A549 (cell line): Measurements from ENCODE around the gene ACAD9. TPM values are rescaled to one million over a fixed set of nuclear protein-coding genes. Genes with fewer than 3 reads are reported as not detected.
"Not testable (repeated sequence)": the region's sequence is repeated elsewhere in the genome, so short reads cannot be mapped to it uniquely, and the experiment has no call there.

Experiments
- ATAC-seq, 2 experiments: fragments of 200-7000 bp in 1 of 2; fragments of >200 bp in 1 of 2; cut with Nextera tagmentation in 1 of 2; cut with Tn5 transposase in 1 of 2; 3 replicates each; pipeline versions ENCODE4 v1.8.0 to v1.9.1; 2018 to 2020; ENCODE audit warnings: mild to moderate bottlenecking in 1 of 2, moderate library complexity in 1 of 2
- CTCF ChIA-PET: fragments of 300-600 bp; sonication (Branson Sonifier 250); formaldehyde crosslinking; extraction: SDS; loops from one replicate; lab custom pipeline; 2021; ENCODE audit warnings: antibody characterized with exemption, inconsistent platforms; lab: Yijun Ruan, JAX
- POLR2A ChIA-PET: fragments of 350-600 bp; formaldehyde crosslinking; extraction: SDS; loops from one replicate; lab custom pipeline; 2021; ENCODE audit warnings: antibody characterized with exemption, inconsistent platforms; lab: Yijun Ruan, JAX
- DNase-seq, 2 experiments: peaks; one replicate each; pipeline versions ENCODE4 v3.0.0 to v3.0.0-alpha.2; 2011 to 2016; ENCODE audit warnings: low read depth in 1 of 2, low spot score in 1 of 2
- FAIRE-seq: peaks from 2 replicates; lab custom pipeline; 2011; peaks lifted over from hg19 to GRCh38; lab: Jason Lieb, UNC
- H3K27ac ChIP-seq, 2 experiments: fragments of >200 bp; sonication (Bioruptor Twin); formaldehyde crosslinking; 3 replicates each; pipeline ENCODE4 v1.5.1; 2016 to 2017
- H3K4me1 ChIP-seq: fragments of >200 bp; sonication (Bioruptor Twin); formaldehyde crosslinking; 3 replicates; pipeline ENCODE4 v1.6.1; 2016
- H3K4me2 ChIP-seq: fragments of >200 bp; sonication (Bioruptor Twin); formaldehyde crosslinking; 3 replicates; pipeline ENCODE4 v1.6.1; 2016
- H3K4me3 ChIP-seq: fragments of >200 bp; sonication (Bioruptor Twin); formaldehyde crosslinking; 3 replicates; pipeline ENCODE4 v1.5.1; 2016
- H3K9me3 ChIP-seq: fragments of >200 bp; sonication (Bioruptor Twin); formaldehyde crosslinking; 3 replicates; pipeline ENCODE4 v1.6.1; 2016
- BHLHE40 ChIP-seq: IDR thresholded peaks from 2 replicates; pipeline ENCODE4 v1.6.1; 2012; ENCODE audit warnings: low read depth, low read length, inconsistent platforms
- EHMT2 ChIP-seq: fragments of 200-600 bp; sonication (generic); IDR thresholded peaks from 2 replicates; pipeline ENCODE4 v1.6.1; 2016; ENCODE audit warnings: antibody characterized with exemption, low read depth, mild to moderate bottlenecking, moderate library complexity
- GATA3 ChIP-seq: IDR thresholded peaks from 2 replicates; pipeline ENCODE4 v1.6.1; 2012; ENCODE audit warnings: borderline replicate concordance
- JUNB ChIP-seq: fragments of >200 bp; sonication (Bioruptor Twin); formaldehyde crosslinking; IDR thresholded peaks from 2 replicates; pipeline ENCODE4 v1.6.1; 2016
- KDM1A ChIP-seq: fragments of 200-600 bp; sonication (generic); IDR thresholded peaks from 2 replicates; pipeline ENCODE4 v1.6.1; 2016; ENCODE audit warnings: low read depth, mild to moderate bottlenecking
- MYC ChIP-seq: IDR thresholded peaks from 2 replicates; pipeline ENCODE4 v1.6.1; 2012; ENCODE audit warnings: mild to moderate bottlenecking, inconsistent platforms, low read length, improper control_type of control experiment, borderline replicate concordance
- NFE2L2 ChIP-seq: fragments of 150-350 bp; conservative IDR thresholded peaks from 2 replicates; pipeline ENCODE4 v1.6.1; 2014; ENCODE audit warnings: low read length
- PHF8 ChIP-seq: fragments of 200-600 bp; sonication (generic); IDR thresholded peaks from 2 replicates; pipeline ENCODE4 v1.6.1; 2016; ENCODE audit warnings: low read depth, mild to moderate bottlenecking, antibody characterized with exemption, moderate library complexity, borderline replicate concordance
- POLR2A ChIP-seq: IDR thresholded peaks from 2 replicates; pipeline ENCODE4 v1.6.1; 2012; ENCODE audit warnings: mild to moderate bottlenecking, low read length
- RFX5 ChIP-seq: fragments of 450-650 bp; IDR thresholded peaks from 2 replicates; pipeline ENCODE4 v1.7.1; 2014; ENCODE audit warnings: antibody characterized with exemption, mild to moderate bottlenecking, moderate library complexity
- SMC3 ChIP-seq: fragments of >200 bp; sonication (Bioruptor Twin); formaldehyde crosslinking; IDR thresholded peaks from 3 replicates; pipeline ENCODE4 v1.6.1; 2018; ENCODE audit warnings: inconsistent platforms
- SREBF2 ChIP-seq: fragments of 450-650 bp; IDR thresholded peaks from 2 replicates; pipeline ENCODE4 v1.6.1; 2014; ENCODE audit warnings: mild to moderate bottlenecking, moderate library complexity
- ZNF302 ChIP-seq: fragments of 250-450 bp; sonication (Bioruptor Pico); IDR thresholded peaks from 2 replicates; pipeline ENCODE4 v1.9.0; 2021; ENCODE audit warnings: inconsistent platforms, mild to moderate bottlenecking, moderate library complexity
- WGBS: methylation state at CpG from one replicate; pipeline ENCODE4 v1.1.6; 2017; ENCODE audit errors: missing lambda C conversion rate; 5-methylcytosine and 5-hydroxymethylcytosine counted together
- polyA plus RNA-seq, 4 experiments: library from polyadenylated mRNA; depleted of rRNA in 3 of 4; stranded (reverse); fragments of >200 nt; fragmentation: RNase III in 1 of 4; extraction: RNeasy Plus Mini Kit Qiagen cat#74134 plus additional on column Dnase treatment in 1 of 4; gene quantifications; 2 replicates in 3 of 4; 3 replicates in 1 of 4; pipeline ENCODE4 v1.2.3, GENCODE V29; 2011 to 2017
- TF ChIP-seq, protein P1 (sequence below): IDR thresholded peaks from 2 replicates; pipeline ENCODE4 v1.6.1; 2012
- TF ChIP-seq, protein P2 (sequence below): IDR thresholded peaks from 2 replicates; pipeline ENCODE4 v1.6.1; 2012; ENCODE audit warnings: low read depth, borderline replicate concordance
- TF ChIP-seq, protein P3 (sequence below): fragments of 250-450 bp; sonication (Bioruptor Pico); IDR thresholded peaks from 2 replicates; pipeline ENCODE4 v1.5.0; 2021; ENCODE audit warnings: mild to moderate bottlenecking, moderate library complexity, borderline replicate concordance
- TF ChIP-seq, protein P4 (sequence below): fragments of 200-600 bp; sonication (generic); IDR thresholded peaks from 2 replicates; pipeline ENCODE4 v1.6.1; 2016; ENCODE audit warnings: antibody characterized with exemption, mild to moderate bottlenecking, moderate library complexity

The ACAD9 gene
- polyA plus RNA-seq, 2 of the 4 experiments (the other 2 are of a cell fraction): 26.1 to 29.2 TPM

DNA sequence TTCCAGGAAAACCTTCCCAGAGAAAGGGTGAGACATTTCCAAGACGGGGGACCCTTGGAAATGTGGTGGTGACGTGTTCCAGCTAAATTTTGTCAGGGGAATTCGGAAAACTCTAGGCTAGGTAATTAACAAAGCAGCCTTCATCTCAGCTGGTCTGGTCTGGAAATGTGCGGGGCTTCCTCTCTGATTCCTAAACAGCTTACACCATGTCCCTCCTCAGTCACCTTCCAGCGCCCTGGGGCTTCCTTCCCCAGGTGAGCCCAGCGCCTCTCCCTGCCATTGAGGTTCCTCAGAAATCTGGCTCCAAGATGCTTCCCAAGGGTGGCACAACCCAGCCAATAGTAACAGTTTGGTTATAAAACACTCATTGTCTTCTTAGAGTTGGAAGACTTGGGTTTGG lies 571 bp downstream of the ACAD9 start (continued):
- TF ChIP-seq MYC (no peak), ZNF302 (CRISPR knock-in tag) (no peak), POLR2A (no peak)
- TF ChIP-seq, protein P1, sequence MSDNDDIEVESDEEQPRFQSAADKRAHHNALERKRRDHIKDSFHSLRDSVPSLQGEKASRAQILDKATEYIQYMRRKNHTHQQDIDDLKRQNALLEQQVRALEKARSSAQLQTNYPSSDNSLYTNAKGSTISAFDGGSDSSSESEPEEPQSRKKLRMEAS: no peak

DNA sequence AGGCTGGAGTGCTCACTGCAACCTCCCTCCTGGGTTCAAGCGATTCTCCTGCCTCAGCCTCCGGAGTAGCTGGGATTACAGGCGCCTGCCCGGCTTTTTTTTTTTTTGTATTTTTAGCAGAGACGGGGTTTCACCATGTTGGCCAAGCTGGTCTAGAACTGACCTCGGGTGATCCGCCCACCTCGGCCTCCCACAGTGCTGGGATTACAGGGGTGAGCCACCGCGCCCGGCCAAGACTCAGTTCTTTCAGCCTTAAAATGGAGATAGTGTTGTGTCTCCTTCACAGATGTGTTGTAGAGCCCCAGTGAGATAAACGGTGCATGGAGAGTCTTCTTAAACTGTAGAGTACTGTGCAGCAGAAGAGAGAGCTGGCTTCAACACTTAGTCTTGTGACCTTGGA lies 1.0 kb downstream of the ACAD9 start:
- ATAC-seq, FAIRE-seq, POLR2A ChIA-PET, DNase-seq, H3K9me3 ChIP-seq: not testable (repeated sequence)
- WGBS: 77% methylated on average over 11 of the region's 12 CpGs
- peak overlapping the region; percentile 93 for H3K4me3 ChIP-seq
- peak overlapping the region; percentile 96 for H3K4me2 ChIP-seq
- CTCF ChIA-PET: interaction anchor here (0.6 kb wide), 2 partner anchors 14 to 171 kb away, joined by 3 to 5 read pairs; no protein-coding TSS in a partner anchor
- peaks cover 21% of the 10 kb centered on the region; the same call in 2 of the 3 replicates for H3K4me1 ChIP-seq
- H3K27ac ChIP-seq: peak overlapping the region in 1 of 2 experiments; percentile 97; a peak in 2 of 6 replicates

DNA sequence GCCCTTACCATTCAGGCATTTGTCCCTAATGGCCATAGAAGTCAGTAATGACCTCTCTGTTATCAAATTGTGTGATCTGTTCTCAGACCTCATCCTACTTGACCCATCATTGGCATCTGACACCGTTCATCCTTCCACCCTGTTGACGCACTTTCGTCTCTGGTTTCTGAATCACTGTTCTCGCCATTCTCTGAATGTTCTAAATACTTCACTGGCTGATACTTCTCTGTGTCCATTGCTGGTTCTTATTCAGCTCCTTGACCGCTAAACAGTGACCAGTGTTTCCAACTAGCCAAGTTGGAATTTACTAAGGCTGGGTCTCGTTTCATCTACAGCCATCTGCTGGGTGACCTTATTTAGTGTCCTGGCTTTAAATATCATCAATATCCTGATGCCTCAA lies 2.2 kb downstream of the ACAD9 start:
- DNase-seq (no peak), ATAC-seq (no peak), FAIRE-seq (no peak)
- POLR2A ChIA-PET: no interaction called here
- 92% methylated on average over 6 of the region's 6 CpGs for WGBS
- CTCF ChIA-PET: no interaction called here
- Histone ChIP-seq H3K27ac (no peak overlapping the region), H3K4me2 (no peak overlapping the region), H3K9me3 (no peaks in the 10 kb centered on the region), H3K4me1 (peaks cover 21% of the 10 kb centered on the region; the same call in 2 of the 3 replicates), H3K4me3 (no peak overlapping the region)
- TF ChIP-seq JUNB (no peak), SMC3 (no peak), GATA3 (no peak), EHMT2 (no peak), RFX5 (no peak), KDM1A (no peak), NFE2L2 (no peak), SREBF2 (no peak)
- TF ChIP-seq, protein P2, sequence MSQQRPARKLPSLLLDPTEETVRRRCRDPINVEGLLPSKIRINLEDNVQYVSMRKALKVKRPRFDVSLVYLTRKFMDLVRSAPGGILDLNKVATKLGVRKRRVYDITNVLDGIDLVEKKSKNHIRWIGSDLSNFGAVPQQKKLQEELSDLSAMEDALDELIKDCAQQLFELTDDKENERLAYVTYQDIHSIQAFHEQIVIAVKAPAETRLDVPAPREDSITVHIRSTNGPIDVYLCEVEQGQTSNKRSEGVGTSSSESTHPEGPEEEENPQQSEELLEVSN: no peak

DNA sequence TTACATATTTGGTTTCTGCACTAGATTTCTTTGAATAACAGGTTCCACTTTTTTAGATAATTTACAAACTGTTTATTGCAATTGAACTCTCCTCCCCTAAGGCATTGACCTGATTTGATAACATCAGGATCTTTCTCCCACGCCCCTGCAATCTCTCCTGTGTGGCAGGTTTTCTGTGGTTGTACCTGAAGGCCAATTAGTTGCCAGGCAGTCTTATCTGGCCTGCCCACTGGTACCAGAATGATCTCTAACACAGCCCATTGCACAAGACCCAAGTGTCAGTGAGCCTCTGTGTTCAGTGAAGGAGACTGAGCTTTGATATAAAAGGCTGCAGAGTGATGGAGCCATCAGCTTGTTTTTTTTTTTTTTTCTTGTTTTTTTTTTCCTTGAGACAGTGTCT lies 3.3 kb downstream of the ACAD9 start:
- no peak overlapping the region for H3K4me2 ChIP-seq
- no peak for ATAC-seq
- no peaks in the 10 kb centered on the region for H3K9me3 ChIP-seq
- no peak overlapping the region for H3K27ac ChIP-seq
- no peak overlapping the region for H3K4me3 ChIP-seq
- CTCF ChIA-PET: interaction anchor here (0.6 kb wide), 1 partner anchor 32 kb away, joined by 3 read pairs; no protein-coding TSS in a partner anchor
- WGBS: 90% methylated on average over 1 of the region's 1 CpG
- TF ChIP-seq, protein P3, sequence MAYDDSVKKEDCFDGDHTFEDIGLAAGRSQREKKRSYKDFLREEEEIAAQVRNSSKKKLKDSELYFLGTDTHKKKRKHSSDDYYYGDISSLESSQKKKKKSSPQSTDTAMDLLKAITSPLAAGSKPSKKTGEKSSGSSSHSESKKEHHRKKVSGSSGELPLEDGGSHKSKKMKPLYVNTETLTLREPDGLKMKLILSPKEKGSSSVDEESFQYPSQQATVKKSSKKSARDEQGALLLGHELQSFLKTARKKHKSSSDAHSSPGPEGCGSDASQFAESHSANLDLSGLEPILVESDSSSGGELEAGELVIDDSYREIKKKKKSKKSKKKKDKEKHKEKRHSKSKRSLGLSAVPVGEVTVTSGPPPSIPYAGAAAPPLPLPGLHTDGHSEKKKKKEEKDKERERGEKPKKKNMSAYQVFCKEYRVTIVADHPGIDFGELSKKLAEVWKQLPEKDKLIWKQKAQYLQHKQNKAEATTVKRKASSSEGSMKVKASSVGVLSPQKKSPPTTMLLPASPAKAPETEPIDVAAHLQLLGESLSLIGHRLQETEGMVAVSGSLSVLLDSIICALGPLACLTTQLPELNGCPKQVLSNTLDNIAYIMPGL (CRISPR knock-in tag): no peak
- TF ChIP-seq SMC3 (no peak), JUNB (no peak), BHLHE40 (no peak), MYC (no peak), PHF8 (no peak)
- TF ChIP-seq, protein P4, sequence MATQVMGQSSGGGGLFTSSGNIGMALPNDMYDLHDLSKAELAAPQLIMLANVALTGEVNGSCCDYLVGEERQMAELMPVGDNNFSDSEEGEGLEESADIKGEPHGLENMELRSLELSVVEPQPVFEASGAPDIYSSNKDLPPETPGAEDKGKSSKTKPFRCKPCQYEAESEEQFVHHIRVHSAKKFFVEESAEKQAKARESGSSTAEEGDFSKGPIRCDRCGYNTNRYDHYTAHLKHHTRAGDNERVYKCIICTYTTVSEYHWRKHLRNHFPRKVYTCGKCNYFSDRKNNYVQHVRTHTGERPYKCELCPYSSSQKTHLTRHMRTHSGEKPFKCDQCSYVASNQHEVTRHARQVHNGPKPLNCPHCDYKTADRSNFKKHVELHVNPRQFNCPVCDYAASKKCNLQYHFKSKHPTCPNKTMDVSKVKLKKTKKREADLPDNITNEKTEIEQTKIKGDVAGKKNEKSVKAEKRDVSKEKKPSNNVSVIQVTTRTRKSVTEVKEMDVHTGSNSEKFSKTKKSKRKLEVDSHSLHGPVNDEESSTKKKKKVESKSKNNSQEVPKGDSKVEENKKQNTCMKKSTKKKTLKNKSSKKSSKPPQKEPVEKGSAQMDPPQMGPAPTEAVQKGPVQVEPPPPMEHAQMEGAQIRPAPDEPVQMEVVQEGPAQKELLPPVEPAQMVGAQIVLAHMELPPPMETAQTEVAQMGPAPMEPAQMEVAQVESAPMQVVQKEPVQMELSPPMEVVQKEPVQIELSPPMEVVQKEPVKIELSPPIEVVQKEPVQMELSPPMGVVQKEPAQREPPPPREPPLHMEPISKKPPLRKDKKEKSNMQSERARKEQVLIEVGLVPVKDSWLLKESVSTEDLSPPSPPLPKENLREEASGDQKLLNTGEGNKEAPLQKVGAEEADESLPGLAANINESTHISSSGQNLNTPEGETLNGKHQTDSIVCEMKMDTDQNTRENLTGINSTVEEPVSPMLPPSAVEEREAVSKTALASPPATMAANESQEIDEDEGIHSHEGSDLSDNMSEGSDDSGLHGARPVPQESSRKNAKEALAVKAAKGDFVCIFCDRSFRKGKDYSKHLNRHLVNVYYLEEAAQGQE: no peak
- DNase-seq: no peak
- FAIRE-seq: no peak
- POLR2A ChIA-PET: interaction anchor here (0.6 kb wide), 1 partner anchor 513 kb away, joined by 3 read pairs; no protein-coding TSS in a partner anchor
- peaks cover 21% of the 10 kb centered on the region; the same call in 2 of the 3 replicates for H3K4me1 ChIP-seq
